ENCODE data around the gene CAMK4.

Gene CAMK4

GRCh38 chr5:111364992-111365391 is 140.8 kb downstream of the CAMK4 start:
- Histone ChIP-seq H3K9me3 (ENCODE audit: low read length) (no peaks in the 10 kb centered on the region), H3K4me3 (ENCODE audit: low read depth in 1 of 2, low read length in 2 of 2) (no peak overlapping the region), H3K4me1 (ENCODE audit: insufficient read depth, low read length) (no peaks in the 10 kb centered on the region), H3K27ac (ENCODE audit: low read depth, low read length) (no peak overlapping the region), H3K27me3 (ENCODE audit: control insufficient read depth in 1 of 2, insufficient read depth in 2 of 2, low read length in 2 of 2) (no peaks in the 10 kb centered on the region), H3K9ac (ENCODE audit: low read length) (no peak overlapping the region), H3K36me3 (ENCODE audit: insufficient read depth, low read length) (no peaks in the 10 kb centered on the region)

- no peaks in the 10 kb centered on the region for H3K9me3 ChIP-seq (ENCODE audit: low read length)
- no peak overlapping the region for H3K9ac ChIP-seq (ENCODE audit: low read length)
- H3K36me3 ChIP-seq (ENCODE audit: insufficient read depth, low read length): no peaks in the 10 kb centered on the region
- no peaks in the 10 kb centered on the region for H3K27me3 ChIP-seq (ENCODE audit: control insufficient read depth in 1 of 2, insufficient read depth in 2 of 2, low read length in 2 of 2)
- H3K4me1 ChIP-seq (ENCODE audit: insufficient read depth, low read length): no peaks in the 10 kb centered on the region
- H3K4me3 ChIP-seq (ENCODE audit: low read depth in 1 of 2, low read length in 2 of 2): no peak overlapping the region
- no peak overlapping the region for H3K27ac ChIP-seq (ENCODE audit: low read depth, low read length)
These were observed 142.2 kb downstream of the CAMK4 start for GRCh38 chr5:111366388-111366787.

- H3K27me3 ChIP-seq (ENCODE audit: control insufficient read depth in 1 of 2, insufficient read depth in 2 of 2, low read length in 2 of 2): no peaks in the 10 kb centered on the region
- H3K36me3 ChIP-seq (ENCODE audit: insufficient read depth, low read length): no peaks in the 10 kb centered on the region
- no peaks in the 10 kb centered on the region for H3K9me3 ChIP-seq (ENCODE audit: low read length)
- no peak overlapping the region for H3K27ac ChIP-seq (ENCODE audit: low read depth, low read length)
- H3K4me1 ChIP-seq (ENCODE audit: insufficient read depth, low read length): no peaks in the 10 kb centered on the region
- H3K4me3 ChIP-seq (ENCODE audit: low read depth in 1 of 2, low read length in 2 of 2): no peak overlapping the region
- H3K9ac ChIP-seq (ENCODE audit: low read length): no peak overlapping the region
These were observed 142.9 kb downstream of the CAMK4 start for GRCh38 chr5:111367115-111367514.

- no peak overlapping the region for H3K27ac ChIP-seq (ENCODE audit: low read depth, low read length)
- H3K4me1 ChIP-seq (ENCODE audit: insufficient read depth, low read length): no peaks in the 10 kb centered on the region
- no peak overlapping the region for H3K4me3 ChIP-seq (ENCODE audit: low read depth in 1 of 2, low read length in 2 of 2)
- H3K27me3 ChIP-seq (ENCODE audit: control insufficient read depth in 1 of 2, insufficient read depth in 2 of 2, low read length in 2 of 2): no peaks in the 10 kb centered on the region
- H3K36me3 ChIP-seq (ENCODE audit: insufficient read depth, low read length): no peaks in the 10 kb centered on the region
- no peaks in the 10 kb centered on the region for H3K9me3 ChIP-seq (ENCODE audit: low read length)
- no peak overlapping the region for H3K9ac ChIP-seq (ENCODE audit: low read length)
These were observed 148.6 kb downstream of the CAMK4 start for GRCh38 chr5:111372799-111373198.

- Histone ChIP-seq H3K4me3 (ENCODE audit: low read depth in 1 of 2, low read length in 2 of 2) (no peak overlapping the region), H3K36me3 (ENCODE audit: insufficient read depth, low read length) (no peaks in the 10 kb centered on the region), H3K27ac (ENCODE audit: low read depth, low read length) (no peak overlapping the region), H3K4me1 (ENCODE audit: insufficient read depth, low read length) (no peaks in the 10 kb centered on the region), H3K9me3 (ENCODE audit: low read length) (no peaks in the 10 kb centered on the region), H3K9ac (ENCODE audit: low read length) (no peak overlapping the region), H3K27me3 (ENCODE audit: control insufficient read depth in 1 of 2, insufficient read depth in 2 of 2, low read length in 2 of 2) (no peaks in the 10 kb centered on the region)
These were observed 150.2 kb downstream of the CAMK4 start for GRCh38 chr5:111374380-111374779.

GRCh38 chr5:111375645-111376044 is 151.5 kb downstream of the CAMK4 start:
- H3K27me3 ChIP-seq (ENCODE audit: control insufficient read depth in 1 of 2, insufficient read depth in 2 of 2, low read length in 2 of 2): no peaks in the 10 kb centered on the region
- no peak overlapping the region for H3K4me3 ChIP-seq (ENCODE audit: low read depth in 1 of 2, low read length in 2 of 2)
- no peaks in the 10 kb centered on the region for H3K4me1 ChIP-seq (ENCODE audit: insufficient read depth, low read length)
- no peak overlapping the region for H3K27ac ChIP-seq (ENCODE audit: low read depth, low read length)
- H3K9me3 ChIP-seq (ENCODE audit: low read length): no peaks in the 10 kb centered on the region
- H3K9ac ChIP-seq (ENCODE audit: low read length): no peak overlapping the region
- no peaks in the 10 kb centered on the region for H3K36me3 ChIP-seq (ENCODE audit: insufficient read depth, low read length)

- H3K4me3 ChIP-seq (ENCODE audit: low read depth in 1 of 2, low read length in 2 of 2): no peak overlapping the region
- H3K27ac ChIP-seq (ENCODE audit: low read depth, low read length): no peak overlapping the region
- no peaks in the 10 kb centered on the region for H3K4me1 ChIP-seq (ENCODE audit: insufficient read depth, low read length)
- no peaks in the 10 kb centered on the region for H3K36me3 ChIP-seq (ENCODE audit: insufficient read depth, low read length)
- no peak overlapping the region for H3K9ac ChIP-seq (ENCODE audit: low read length)
- no peaks in the 10 kb centered on the region for H3K27me3 ChIP-seq (ENCODE audit: control insufficient read depth in 1 of 2, insufficient read depth in 2 of 2, low read length in 2 of 2)
- H3K9me3 ChIP-seq (ENCODE audit: low read length): no peaks in the 10 kb centered on the region
These were observed 153.1 kb downstream of the CAMK4 start for GRCh38 chr5:111377306-111377705.

GRCh38 chr5:111379391-111379816 is 155.2 kb downstream of the CAMK4 start:
- no peak overlapping the region for H3K4me3 ChIP-seq (ENCODE audit: low read depth in 1 of 2, low read length in 2 of 2)
- no peaks in the 10 kb centered on the region for H3K4me1 ChIP-seq (ENCODE audit: insufficient read depth, low read length)
- no peak overlapping the region for H3K27ac ChIP-seq (ENCODE audit: low read depth, low read length)
- no peaks in the 10 kb centered on the region for H3K27me3 ChIP-seq (ENCODE audit: control insufficient read depth in 1 of 2, insufficient read depth in 2 of 2, low read length in 2 of 2)
- H3K9ac ChIP-seq (ENCODE audit: low read length): no peak overlapping the region
- no peaks in the 10 kb centered on the region for H3K9me3 ChIP-seq (ENCODE audit: low read length)
- no peaks in the 10 kb centered on the region for H3K36me3 ChIP-seq (ENCODE audit: insufficient read depth, low read length)

GRCh38 chr5:111383288-111383970 is 159.2 kb downstream of the CAMK4 start:
- H3K9me3 ChIP-seq (ENCODE audit: low read length): no peaks in the 10 kb centered on the region
- H3K4me1 ChIP-seq (ENCODE audit: insufficient read depth, low read length): no peaks in the 10 kb centered on the region
- H3K36me3 ChIP-seq (ENCODE audit: insufficient read depth, low read length): no peaks in the 10 kb centered on the region
- no peak overlapping the region for H3K27ac ChIP-seq (ENCODE audit: low read depth, low read length)
- no peaks in the 10 kb centered on the region for H3K27me3 ChIP-seq (ENCODE audit: control insufficient read depth in 1 of 2, insufficient read depth in 2 of 2, low read length in 2 of 2)
- no peak overlapping the region for H3K4me3 ChIP-seq (ENCODE audit: low read depth in 1 of 2, low read length in 2 of 2)
- H3K9ac ChIP-seq (ENCODE audit: low read length): no peak overlapping the region

- H3K4me1 ChIP-seq (ENCODE audit: insufficient read depth, low read length): no peaks in the 10 kb centered on the region
- no peak overlapping the region for H3K27ac ChIP-seq (ENCODE audit: low read depth, low read length)
- no peaks in the 10 kb centered on the region for H3K9me3 ChIP-seq (ENCODE audit: low read length)
- no peaks in the 10 kb centered on the region for H3K27me3 ChIP-seq (ENCODE audit: control insufficient read depth in 1 of 2, insufficient read depth in 2 of 2, low read length in 2 of 2)
- no peak overlapping the region for H3K9ac ChIP-seq (ENCODE audit: low read length)
- H3K4me3 ChIP-seq (ENCODE audit: low read depth in 1 of 2, low read length in 2 of 2): no peak overlapping the region
- no peaks in the 10 kb centered on the region for H3K36me3 ChIP-seq (ENCODE audit: insufficient read depth, low read length)
These were observed 160.0 kb downstream of the CAMK4 start for GRCh38 chr5:111384220-111384619.

- H3K9me3 ChIP-seq (ENCODE audit: low read length): no peaks in the 10 kb centered on the region
- H3K36me3 ChIP-seq (ENCODE audit: insufficient read depth, low read length): no peaks in the 10 kb centered on the region
- no peak overlapping the region for H3K9ac ChIP-seq (ENCODE audit: low read length)
- no peaks in the 10 kb centered on the region for H3K4me1 ChIP-seq (ENCODE audit: insufficient read depth, low read length)
- H3K27me3 ChIP-seq (ENCODE audit: control insufficient read depth in 1 of 2, insufficient read depth in 2 of 2, low read length in 2 of 2): no peaks in the 10 kb centered on the region
- no peak overlapping the region for H3K4me3 ChIP-seq (ENCODE audit: low read depth in 1 of 2, low read length in 2 of 2)
- no peak overlapping the region for H3K27ac ChIP-seq (ENCODE audit: low read depth, low read length)
These were observed 160.9 kb downstream of the CAMK4 start for GRCh38 chr5:111385051-111385450.
